ENCODE data around the gene CD248. TPM values are rescaled to one million over a fixed set of nuclear protein-coding genes. Genes with fewer than 3 reads are reported as not detected.
A peak's percentile ranks its signal among the peaks of the same experiment; 100 is the strongest.

The CD248 gene
- total RNA-seq, 1 donor from 2014 or later: 95.2 TPM

GRCh38 chr11:66327171-66328030 lies 10.6 kb upstream of the CD248 start:
- peaks cover 40% of the 10 kb centered on the region for H3K4me1 Mint-ChIP-seq
- H3K4me3 Mint-ChIP-seq: no peak overlapping the region
- peak overlapping the region; percentile 45 for H3K27ac Mint-ChIP-seq
- no peaks in the 10 kb centered on the region for H3K36me3 Mint-ChIP-seq
- no peak for DNase-seq (ENCODE audit: low spot score in 2 of 2, unreplicated experiment in 2 of 2)
- no peaks in the 10 kb centered on the region for H3K9me3 Mint-ChIP-seq
- TF ChIP-seq CTCF (IDR thresholded peaks at IDR 0.05; ENCODE audit: unreplicated experiment): no peak
- no peaks in the 10 kb centered on the region for H3K27me3 Mint-ChIP-seq (ENCODE audit: low read depth)

GRCh38 chr11:66326261-66327111 lies 9.6 kb upstream of the CD248 start:
- Mint-ChIP-seq H3K27ac (peak overlapping the region; percentile 93), H3K4me3 (no peak overlapping the region)

DNA sequence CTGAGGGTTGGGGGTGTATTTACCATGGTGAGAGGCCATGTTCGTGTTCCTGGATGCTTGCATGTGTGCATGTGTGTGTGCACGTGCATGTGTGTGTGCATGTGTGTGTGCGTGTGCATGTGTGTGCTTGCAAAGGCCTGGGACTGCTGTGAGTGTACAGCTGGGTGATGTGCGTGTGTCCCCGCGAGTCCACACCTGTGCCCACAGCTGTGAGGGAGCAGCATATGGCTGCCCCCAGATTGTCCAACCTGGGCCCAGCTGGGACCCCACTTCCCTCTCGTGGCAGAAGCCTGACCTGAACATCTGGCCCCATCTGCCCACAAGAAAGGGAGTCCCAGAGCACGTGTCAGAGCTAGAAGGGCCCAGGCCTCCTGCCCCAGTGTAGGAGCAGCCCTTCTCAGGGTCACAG lies 8.4 kb upstream of the CD248 start:
- DNase-seq (ENCODE audit: low spot score in 2 of 2, unreplicated experiment in 2 of 2): no peak
- Mint-ChIP-seq H3K4me1 (peaks cover 40% of the 10 kb centered on the region), H3K36me3 (no peaks in the 10 kb centered on the region), H3K27me3 (ENCODE audit: low read depth) (no peaks in the 10 kb centered on the region), H3K27ac (peak overlapping the region; percentile 56), H3K4me3 (no peak overlapping the region), H3K9me3 (peaks cover 1% of the 10 kb centered on the region)
- no peak for TF ChIP-seq CTCF (IDR thresholded peaks at IDR 0.05; ENCODE audit: unreplicated experiment)

More at GRCh38 chr11:66326261-66327111, 9.6 kb upstream of the CD248 start:
- no peak for DNase-seq (ENCODE audit: low spot score in 2 of 2, unreplicated experiment in 2 of 2)
- TF ChIP-seq CTCF (IDR thresholded peaks at IDR 0.05; ENCODE audit: unreplicated experiment): no peak
- Mint-ChIP-seq H3K27me3 (ENCODE audit: low read depth) (no peaks in the 10 kb centered on the region), H3K36me3 (no peaks in the 10 kb centered on the region), H3K9me3 (no peaks in the 10 kb centered on the region), H3K4me1 (peaks cover 40% of the 10 kb centered on the region)

GRCh38 chr11:66324664-66325063 lies 7.8 kb upstream of the CD248 start:
- no peak for TF ChIP-seq CTCF (IDR thresholded peaks at IDR 0.05; ENCODE audit: unreplicated experiment)
- no peak for DNase-seq (ENCODE audit: low spot score in 2 of 2, unreplicated experiment in 2 of 2)
- H3K36me3 Mint-ChIP-seq: no peaks in the 10 kb centered on the region
- H3K27me3 Mint-ChIP-seq (ENCODE audit: low read depth): no peaks in the 10 kb centered on the region
- H3K9me3 Mint-ChIP-seq: peaks cover 6% of the 10 kb centered on the region
- no peak overlapping the region for H3K4me3 Mint-ChIP-seq
- peak overlapping the region; percentile 65 for H3K27ac Mint-ChIP-seq
- H3K4me1 Mint-ChIP-seq: peaks cover 40% of the 10 kb centered on the region

- no peaks in the 10 kb centered on the region for H3K36me3 Mint-ChIP-seq
- H3K4me3 Mint-ChIP-seq: no peak overlapping the region
- no peak for DNase-seq (ENCODE audit: low spot score in 2 of 2, unreplicated experiment in 2 of 2)
- peaks cover 45% of the 10 kb centered on the region for H3K4me1 Mint-ChIP-seq
- peaks cover 6% of the 10 kb centered on the region for H3K9me3 Mint-ChIP-seq
- no peak overlapping the region for H3K27ac Mint-ChIP-seq
- no peak for TF ChIP-seq CTCF (IDR thresholded peaks at IDR 0.05; ENCODE audit: unreplicated experiment)
- no peaks in the 10 kb centered on the region for H3K27me3 Mint-ChIP-seq (ENCODE audit: low read depth)
Measured at GRCh38 chr11:66323684-66324083, 6.8 kb upstream of the CD248 start.

All from mesothelial cell of epicardium (in vitro differentiated cells).